Prostate gland (tissue), 2 donors: ENCODE results near the gene NCF2. TPM values are rescaled to one million over a fixed set of nuclear protein-coding genes. Genes with fewer than 3 reads are reported as not detected.

Experiments used
- DNase-seq: peaks from one replicate; pipeline ENCODE4 v3.0.0-alpha.2; 2019; ENCODE audit warnings: low spot score
- H3K27ac ChIP-seq, 2 donors: fragments of 200-600 bp; sonication (generic); 2 replicates each; pipeline ENCODE4 v1.5.1; 2017 to 2019
- H3K27me3 ChIP-seq: fragments of 200-600 bp; sonication (generic); replicated peaks from 2 replicates; pipeline ENCODE4 v1.5.1; 2019; ENCODE audit not compliant: insufficient read depth
- H3K36me3 ChIP-seq, 2 donors: fragments of 200-600 bp; sonication (generic); 1 replicate in 1 of 2; 2 replicates in 1 of 2; pipeline versions ENCODE4 v1.5.1 to v1.8.1; 2017 to 2019
- H3K4me1 ChIP-seq: fragments of 200-600 bp; sonication (generic); replicated peaks from 2 replicates; pipeline ENCODE4 v1.5.1; 2019
- H3K4me3 ChIP-seq, 2 donors: fragments of 200-600 bp; sonication (generic); 2 replicates each; pipeline ENCODE4 v1.5.1; 2017 to 2019
- H3K9me3 ChIP-seq: fragments of 200-600 bp; sonication (generic); 2 replicates; pipeline ENCODE4 v1.5.1; 2017
- POLR2A ChIP-seq: fragments of 450-650 bp; IDR thresholded peaks from one replicate; pipeline ENCODE4 v1.6.1; 2016; ENCODE audit warnings: antibody characterized with exemption, mild to moderate bottlenecking
- POLR2AphosphoS5 ChIP-seq: sonication (generic); formaldehyde crosslinking; IDR thresholded peaks from one replicate; pipeline ENCODE4 v1.6.1; 2017; ENCODE audit warnings: antibody characterized with exemption
- WGBS: methylation state at CpG from one replicate; pipeline ENCODE4 v1.1.5; 2018; 5-methylcytosine and 5-hydroxymethylcytosine counted together
- intact Hi-C: fragments of 100-400 bp; cut with DNase I; formaldehyde crosslinking; loops from one replicate; pipeline ENCODE4 v1.14.2; 2022
- total RNA-seq, 2 donors: library from RNA; depleted of rRNA; stranded (reverse); fragments of >200 nt; gene quantifications; one replicate each; pipeline ENCODE4 v1.1.0, GENCODE V29; 2016
- TF ChIP-seq, protein P1 (sequence below), 4 experiments: fragments of 200-600 bp in 2 of 4; fragments of 450-650 bp in 2 of 4; sonication (generic) in 2 of 4; IDR thresholded peaks; 1 replicate in 3 of 4; 2 replicates in 1 of 4; pipeline ENCODE4 v1.5.1; 2016 to 2019; ENCODE audit warnings: antibody characterized with exemption in 4 of 4, mild to moderate bottlenecking in 2 of 4, moderate library complexity in 2 of 4

NCF2 gene
- total RNA-seq, 2 donors from 2014 or later = 2.1 to 5.6 TPM

DNA sequence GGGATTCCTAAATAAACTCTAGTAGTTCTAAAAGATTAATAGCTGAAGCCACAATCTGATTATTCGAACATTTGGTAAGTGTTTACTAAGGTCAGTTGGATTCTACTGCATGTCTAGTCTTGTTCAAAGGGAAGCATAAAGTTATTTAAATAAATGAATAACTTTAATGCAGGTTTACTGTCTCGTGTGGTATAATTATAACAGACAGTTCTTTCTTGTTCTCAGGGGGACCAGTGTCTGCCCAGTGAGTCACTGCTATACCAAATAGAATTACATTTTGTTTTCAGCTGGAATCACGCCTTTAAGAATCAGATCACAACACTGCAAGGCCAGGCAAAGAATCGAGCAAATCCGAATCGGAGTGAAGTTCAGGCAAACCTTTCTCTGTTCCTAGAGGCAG is 72.9 kb downstream of the NCF2 start:
- intact Hi-C loops = no loop called here
- Histone ChIP-seq H3K36me3 (no peaks in the 10 kb centered on the region), H3K4me3 (no peak overlapping the region), H3K4me1 (no peaks in the 10 kb centered on the region), H3K27ac (no peak overlapping the region), H3K9me3 (no peaks in the 10 kb centered on the region), H3K27me3 (no peaks in the 10 kb centered on the region)
- WGBS = 41% methylated on average over 6 of the region's 6 CpGs
- TF ChIP-seq POLR2A (no peak), POLR2AphosphoS5 (no peak)
- TF ChIP-seq, protein P1, sequence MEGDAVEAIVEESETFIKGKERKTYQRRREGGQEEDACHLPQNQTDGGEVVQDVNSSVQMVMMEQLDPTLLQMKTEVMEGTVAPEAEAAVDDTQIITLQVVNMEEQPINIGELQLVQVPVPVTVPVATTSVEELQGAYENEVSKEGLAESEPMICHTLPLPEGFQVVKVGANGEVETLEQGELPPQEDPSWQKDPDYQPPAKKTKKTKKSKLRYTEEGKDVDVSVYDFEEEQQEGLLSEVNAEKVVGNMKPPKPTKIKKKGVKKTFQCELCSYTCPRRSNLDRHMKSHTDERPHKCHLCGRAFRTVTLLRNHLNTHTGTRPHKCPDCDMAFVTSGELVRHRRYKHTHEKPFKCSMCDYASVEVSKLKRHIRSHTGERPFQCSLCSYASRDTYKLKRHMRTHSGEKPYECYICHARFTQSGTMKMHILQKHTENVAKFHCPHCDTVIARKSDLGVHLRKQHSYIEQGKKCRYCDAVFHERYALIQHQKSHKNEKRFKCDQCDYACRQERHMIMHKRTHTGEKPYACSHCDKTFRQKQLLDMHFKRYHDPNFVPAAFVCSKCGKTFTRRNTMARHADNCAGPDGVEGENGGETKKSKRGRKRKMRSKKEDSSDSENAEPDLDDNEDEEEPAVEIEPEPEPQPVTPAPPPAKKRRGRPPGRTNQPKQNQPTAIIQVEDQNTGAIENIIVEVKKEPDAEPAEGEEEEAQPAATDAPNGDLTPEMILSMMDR (IDR thresholded peaks at IDR 0.05) = no peak
- DNase-seq = no peak

DNA sequence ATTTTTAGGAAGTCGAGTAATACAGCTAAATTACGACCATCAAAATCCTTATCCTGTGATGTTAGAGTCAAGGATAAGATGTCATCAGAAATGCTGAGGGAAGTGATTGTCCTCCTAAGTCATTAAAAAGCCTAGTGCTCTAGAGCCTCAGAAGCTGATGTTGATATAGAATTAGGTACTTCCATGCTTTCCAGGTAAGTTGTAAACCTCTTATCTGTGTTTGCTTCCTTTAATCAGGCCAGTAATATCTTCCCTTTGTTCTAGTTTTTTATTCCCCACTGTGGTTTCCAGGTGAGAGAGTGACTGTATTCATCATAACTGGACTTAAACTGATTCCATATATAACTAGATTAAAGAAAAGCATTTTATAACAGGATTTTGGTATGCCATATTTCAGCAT is 73.5 kb downstream of the NCF2 start:
- H3K36me3 ChIP-seq = no peaks in the 10 kb centered on the region
- no peak for DNase-seq
- H3K4me1 ChIP-seq = no peaks in the 10 kb centered on the region
- no peak overlapping the region for H3K4me3 ChIP-seq
- intact Hi-C loops = no loop called here
- H3K27me3 ChIP-seq = no peaks in the 10 kb centered on the region
- no peak overlapping the region for H3K27ac ChIP-seq
- TF ChIP-seq, protein P1 (IDR thresholded peaks at IDR 0.05) = no peak
- TF ChIP-seq POLR2A (no peak), POLR2AphosphoS5 (no peak)
- 52% methylated on average over 2 of the region's 2 CpGs for WGBS
- H3K9me3 ChIP-seq = no peaks in the 10 kb centered on the region

DNA sequence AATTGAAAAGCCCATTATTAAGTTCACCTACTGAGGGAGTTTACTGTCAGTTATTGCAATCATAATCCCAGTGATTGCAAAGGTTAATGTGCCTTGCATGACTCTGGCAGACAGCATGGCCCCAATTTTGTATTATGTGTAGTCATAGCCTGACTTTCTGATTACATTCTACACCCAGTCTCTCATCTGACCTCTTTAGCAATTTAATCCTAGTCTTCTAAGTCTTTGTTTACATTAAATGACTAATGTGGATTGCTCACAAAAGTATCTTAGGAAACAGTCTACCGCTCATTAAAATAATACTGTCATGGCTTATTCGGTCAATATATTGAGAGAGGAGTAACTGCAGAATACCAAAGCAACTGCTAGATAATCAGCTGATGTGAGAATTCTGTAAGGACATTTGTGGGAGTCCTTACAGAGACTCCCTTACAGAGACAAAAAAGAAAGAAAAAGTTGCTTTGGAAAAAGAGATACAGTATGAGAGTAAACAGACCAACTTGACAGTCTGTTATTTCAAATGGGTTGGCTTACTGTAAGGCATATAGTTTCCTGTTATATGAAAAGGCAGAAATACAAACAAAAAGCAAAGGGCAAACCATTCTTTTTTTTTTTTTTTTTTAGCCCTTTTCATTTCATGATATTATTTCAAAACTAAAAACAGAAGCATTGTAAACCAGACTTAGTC is 75.1 kb downstream of the NCF2 start:
- Histone ChIP-seq H3K27me3 (no peaks in the 10 kb centered on the region), H3K27ac (no peak overlapping the region), H3K4me3 (no peak overlapping the region), H3K36me3 (no peaks in the 10 kb centered on the region), H3K9me3 (no peaks in the 10 kb centered on the region), H3K4me1 (no peaks in the 10 kb centered on the region)
- no peak for DNase-seq
- intact Hi-C loops = no loop called here
- 19% methylated on average over 2 of the region's 2 CpGs for WGBS
- no peak for TF ChIP-seq POLR2A
- TF ChIP-seq, protein P1 (IDR thresholded peaks at IDR 0.05) = no peak
- no peak for TF ChIP-seq POLR2AphosphoS5

DNA sequence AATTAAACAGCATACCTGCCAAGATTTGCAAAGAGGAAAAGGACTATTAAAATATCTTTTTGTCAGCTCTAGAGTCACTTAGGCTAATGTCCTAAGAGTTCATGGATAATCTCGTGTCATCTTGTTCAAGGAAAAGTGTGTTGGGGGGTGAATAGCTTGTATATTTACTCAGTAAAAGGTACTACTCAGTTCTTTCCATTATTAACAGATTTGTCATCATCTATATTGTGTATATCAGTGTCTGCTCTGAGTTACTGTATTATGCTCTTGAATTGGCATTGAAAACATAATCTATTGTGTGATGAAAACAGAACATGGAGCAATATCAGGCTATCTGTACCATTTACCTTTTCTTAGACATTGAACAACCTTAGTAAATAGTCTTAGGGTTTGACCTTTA is 76.0 kb downstream of the NCF2 start:
- no peak overlapping the region for H3K4me3 ChIP-seq
- H3K27me3 ChIP-seq = no peaks in the 10 kb centered on the region
- no peak for DNase-seq
- TF ChIP-seq POLR2AphosphoS5 (no peak), POLR2A (no peak)
- TF ChIP-seq, protein P1 (IDR thresholded peaks at IDR 0.05) = no peak
- H3K4me1 ChIP-seq = no peaks in the 10 kb centered on the region
- intact Hi-C loops = no loop called here
- no peaks in the 10 kb centered on the region for H3K9me3 ChIP-seq
- 79% methylated on average over 1 of the region's 1 CpG for WGBS
- no peaks in the 10 kb centered on the region for H3K36me3 ChIP-seq
- no peak overlapping the region for H3K27ac ChIP-seq

DNA sequence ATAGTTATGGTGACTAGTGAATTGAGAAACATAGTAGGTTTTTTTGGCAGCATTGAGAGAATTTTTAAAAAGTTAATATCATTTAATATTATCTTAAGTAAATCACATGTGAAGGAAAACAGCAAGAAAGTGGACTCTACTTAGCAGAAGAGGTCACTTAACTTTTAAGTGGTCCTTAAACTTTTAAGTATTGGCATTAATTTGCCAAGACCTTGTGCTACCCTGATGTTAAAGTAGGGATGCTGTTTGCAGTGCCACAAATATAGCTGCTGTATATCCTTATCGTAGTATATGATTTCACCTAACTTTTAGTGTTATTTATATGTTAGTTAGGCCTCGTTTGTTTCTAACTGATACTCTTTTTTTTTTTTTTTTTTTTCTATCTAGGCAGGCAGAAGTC is 77.8 kb downstream of the NCF2 start:
- H3K36me3 ChIP-seq = no peaks in the 10 kb centered on the region
- intact Hi-C loops = no loop called here

More for the DNA sequence above, 77.8 kb downstream of the NCF2 start:
- Histone ChIP-seq H3K27me3 (no peaks in the 10 kb centered on the region), H3K27ac (no peak overlapping the region), H3K4me1 (no peaks in the 10 kb centered on the region), H3K4me3 (no peak overlapping the region), H3K9me3 (no peaks in the 10 kb centered on the region)
- DNase-seq = no peak
- TF ChIP-seq, protein P1 (IDR thresholded peaks at IDR 0.05) = no peak
- TF ChIP-seq POLR2AphosphoS5 (no peak), POLR2A (no peak)
- 96% methylated on average over 2 of the region's 2 CpGs for WGBS
